Measurements from ENCODE around the gene PDCL3. TPM values are rescaled to one million over a fixed set of nuclear protein-coding genes. Genes with fewer than 3 reads are reported as not detected.

The PDCL3 gene
- total and polyA plus RNA-seq, 5 donors from 2014 or later, result 45.2 to 62.5 (median 55.5) TPM

DNA sequence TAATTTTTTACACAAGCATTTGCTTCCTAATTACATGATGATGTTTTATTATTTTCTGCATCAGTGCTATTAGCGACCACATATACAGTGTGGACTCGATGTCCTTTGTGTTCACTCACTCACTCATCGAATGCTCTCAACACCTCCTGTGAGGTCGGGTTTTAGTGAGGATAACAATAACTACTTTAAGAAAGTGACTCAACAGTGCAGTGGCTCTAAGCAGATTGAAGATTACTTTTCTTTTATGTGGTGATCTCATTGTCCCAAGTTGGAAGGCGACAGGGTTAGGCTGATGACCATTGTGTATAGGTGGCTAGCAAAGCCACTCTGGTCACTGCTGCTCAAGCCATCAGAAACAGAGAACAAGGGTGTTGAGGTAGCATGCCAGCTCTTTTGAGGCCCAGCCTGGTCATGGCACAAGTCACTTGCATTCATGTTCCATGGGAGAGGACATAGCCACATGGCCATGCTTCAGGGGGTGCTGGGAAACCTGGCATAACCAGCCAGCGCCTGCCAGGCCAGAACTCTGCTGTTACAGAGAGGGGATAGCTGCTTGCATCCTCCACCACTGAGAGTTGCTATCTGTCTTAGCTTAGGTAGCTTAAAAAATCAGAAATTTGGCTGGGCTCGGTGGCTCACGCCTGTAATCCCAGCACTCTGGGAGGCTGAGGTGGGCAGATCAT lies 60.4 kb downstream of the PDCL3 start:
- H3K27me3 ChIP-seq (ENCODE audit: control insufficient read depth, insufficient read depth, low read length), result no peaks in the 10 kb centered on the region
- no peaks in the 10 kb centered on the region for H3K36me3 ChIP-seq (ENCODE audit: control insufficient read depth, insufficient read depth, low read length)
- Mint-ChIP-seq H3K27ac (no peak overlapping the region), H3K4me3 (no peak overlapping the region), H3K27me3 (peaks cover 9% of the 10 kb centered on the region), H3K4me1 (peaks cover 0 to 12% (median 4%) of the 10 kb centered on the region in 4 donors), H3K9me3 (peaks cover 0 to 4% (median 0%) of the 10 kb centered on the region in 7 donors), H3K36me3 (peaks cover 3% of the 10 kb centered on the region)
- DNase-seq (no peak), ATAC-seq (ENCODE audit: low read depth in 2 of 2) (no peak)
- peaks cover 5% of the 10 kb centered on the region for H3K4me1 ChIP-seq (ENCODE audit: control insufficient read depth, insufficient read depth, low read length, poor library complexity, severe bottlenecking)
- H3K9me3 ChIP-seq (ENCODE audit: control insufficient read depth in 2 of 2, low read length in 2 of 2), result no peaks in the 10 kb centered on the region
- no peak overlapping the region for H3K4me3 ChIP-seq (ENCODE audit: low read depth, low read length)
- no peak overlapping the region for H3K27ac ChIP-seq (ENCODE audit: insufficient read depth, low read length, poor library complexity, severe bottlenecking)

DNA sequence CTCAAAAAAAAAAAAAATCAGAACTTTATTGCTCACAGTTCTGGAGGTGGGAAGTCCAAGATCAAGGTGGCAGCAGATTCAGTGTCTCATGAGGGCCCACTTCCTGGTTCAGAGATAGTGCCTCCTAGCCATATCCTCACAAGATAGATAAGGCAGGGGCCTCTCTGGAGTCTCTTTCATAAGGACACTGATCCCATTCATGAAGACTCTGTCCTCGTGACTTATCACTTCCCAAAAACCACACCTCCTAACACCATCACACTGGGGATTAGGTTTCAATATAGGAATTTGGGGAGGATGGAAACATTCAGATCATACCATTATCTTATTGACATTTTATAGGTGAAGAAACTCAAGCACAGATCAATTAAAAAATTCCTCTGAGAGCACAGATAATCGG lies 61.1 kb downstream of the PDCL3 start:
- no peak overlapping the region for H3K4me3 Mint-ChIP-seq
- peaks cover 0 to 12% (median 2%) of the 10 kb centered on the region in 4 donors for H3K4me1 Mint-ChIP-seq
- no peak for ATAC-seq (ENCODE audit: low read depth in 2 of 2)
- no peaks in the 10 kb centered on the region for H3K9me3 ChIP-seq (ENCODE audit: control insufficient read depth in 2 of 2, low read length in 2 of 2)
- no peak for DNase-seq
- no peak overlapping the region for H3K27ac ChIP-seq (ENCODE audit: insufficient read depth, low read length, poor library complexity, severe bottlenecking)
- H3K36me3 Mint-ChIP-seq, result peaks cover 3% of the 10 kb centered on the region
- no peak overlapping the region for H3K4me3 ChIP-seq (ENCODE audit: low read depth, low read length)
- peaks cover 5% of the 10 kb centered on the region for H3K4me1 ChIP-seq (ENCODE audit: control insufficient read depth, insufficient read depth, low read length, poor library complexity, severe bottlenecking)
- H3K36me3 ChIP-seq (ENCODE audit: control insufficient read depth, insufficient read depth, low read length), result no peaks in the 10 kb centered on the region
- H3K27me3 ChIP-seq (ENCODE audit: control insufficient read depth, insufficient read depth, low read length), result no peaks in the 10 kb centered on the region
- peaks cover 6% of the 10 kb centered on the region for H3K27me3 Mint-ChIP-seq
- H3K27ac Mint-ChIP-seq, result no peak overlapping the region
- H3K9me3 Mint-ChIP-seq, result peaks cover 0 to 4% (median 0%) of the 10 kb centered on the region in 7 donors

DNA sequence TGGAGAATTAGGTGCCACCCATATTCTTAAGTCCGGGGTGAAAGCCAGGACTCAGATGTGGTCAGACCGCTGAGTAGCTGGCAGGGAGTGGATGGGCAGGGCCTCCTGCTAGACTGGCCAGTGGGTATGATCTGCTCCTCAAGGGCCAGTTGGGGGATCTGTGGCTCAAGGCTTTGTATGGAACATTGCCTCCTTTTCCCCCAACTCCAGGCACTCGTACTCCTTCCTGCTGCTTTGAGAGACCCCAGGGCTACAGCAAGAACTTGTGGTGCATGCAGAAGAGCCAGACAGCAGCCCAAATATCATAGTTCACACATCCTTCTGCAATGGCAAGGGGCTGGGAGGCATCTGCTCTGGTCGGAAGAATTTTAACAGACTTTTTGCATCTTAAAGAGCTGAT lies 61.7 kb downstream of the PDCL3 start:
- Mint-ChIP-seq H3K4me1 (peaks cover 0 to 12% (median 2%) of the 10 kb centered on the region in 4 donors), H3K9me3 (peaks cover 0 to 4% (median 0%) of the 10 kb centered on the region in 7 donors), H3K27ac (peak overlapping the region in 1 of 3 donors; percentile 12), H3K27me3 (peaks cover 6% of the 10 kb centered on the region), H3K4me3 (no peak overlapping the region), H3K36me3 (peaks cover 3% of the 10 kb centered on the region)
- Histone ChIP-seq H3K9me3 (ENCODE audit: control insufficient read depth in 2 of 2, low read length in 2 of 2) (no peaks in the 10 kb centered on the region), H3K36me3 (ENCODE audit: control insufficient read depth, insufficient read depth, low read length) (no peaks in the 10 kb centered on the region), H3K4me3 (ENCODE audit: low read depth, low read length) (no peak overlapping the region), H3K27me3 (ENCODE audit: control insufficient read depth, insufficient read depth, low read length) (no peaks in the 10 kb centered on the region), H3K27ac (ENCODE audit: insufficient read depth, low read length, poor library complexity, severe bottlenecking) (no peak overlapping the region), H3K4me1 (ENCODE audit: control insufficient read depth, insufficient read depth, low read length, poor library complexity, severe bottlenecking) (peaks cover 5% of the 10 kb centered on the region)
- no peak for ATAC-seq (ENCODE audit: low read depth in 2 of 2)
- DNase-seq, result no peak

DNA sequence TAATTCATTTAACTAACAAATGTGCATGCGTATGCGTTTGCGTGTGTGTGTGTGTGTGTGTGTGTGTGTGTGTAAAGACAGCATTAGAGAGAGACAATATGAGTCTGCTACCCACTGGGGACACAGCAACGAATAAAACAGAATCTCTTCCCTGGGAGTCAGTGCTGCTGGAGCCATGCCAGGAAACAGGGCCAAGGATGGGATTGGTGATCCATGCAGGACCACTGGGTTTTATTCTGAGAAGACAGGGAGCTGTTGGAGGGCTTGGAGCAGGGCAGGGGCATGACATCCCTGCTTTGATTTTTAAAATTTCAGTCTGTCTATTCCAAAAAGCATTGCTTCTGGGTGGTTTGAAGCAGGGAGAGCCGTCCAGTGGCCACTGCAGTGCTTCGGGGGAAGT lies 62.9 kb downstream of the PDCL3 start:
- Histone ChIP-seq H3K4me3 (ENCODE audit: low read depth, low read length) (no peak overlapping the region), H3K36me3 (ENCODE audit: control insufficient read depth, insufficient read depth, low read length) (no peaks in the 10 kb centered on the region), H3K9me3 (ENCODE audit: control insufficient read depth in 2 of 2, low read length in 2 of 2) (no peaks in the 10 kb centered on the region), H3K27ac (ENCODE audit: insufficient read depth, low read length, poor library complexity, severe bottlenecking) (no peak overlapping the region), H3K27me3 (ENCODE audit: control insufficient read depth, insufficient read depth, low read length) (no peaks in the 10 kb centered on the region), H3K4me1 (ENCODE audit: control insufficient read depth, insufficient read depth, low read length, poor library complexity, severe bottlenecking) (peaks cover 10% of the 10 kb centered on the region)
- peaks cover 1% of the 10 kb centered on the region for H3K27me3 Mint-ChIP-seq
- ATAC-seq (ENCODE audit: low read depth in 2 of 2) (no peak), DNase-seq (no peak)
- H3K4me1 Mint-ChIP-seq, result peaks cover 0 to 24% (median 9%) of the 10 kb centered on the region in 4 donors
- H3K4me3 Mint-ChIP-seq, result no peak overlapping the region
- H3K9me3 Mint-ChIP-seq, result peaks cover 0 to 1% (median 0%) of the 10 kb centered on the region in 7 donors
- H3K27ac Mint-ChIP-seq, result no peak overlapping the region
- H3K36me3 Mint-ChIP-seq, result peaks cover 1% of the 10 kb centered on the region

Other genes with a start within 250 kb of the PDCL3 start
- gene LONRF2, start 240.5 kb upstream of the PDCL3 start, total RNA-seq, result 0.42 TPM
- not detected for gene LONRF2, start 240.5 kb upstream of the PDCL3 start, polyA plus RNA-seq
- 0.81 TPM for gene CHST10, start 145.3 kb upstream of the PDCL3 start, total RNA-seq
- under 1 TPM in 2 of 4 donors, not detected in 2; 0.20 to 0.75 TPM for gene CHST10, start 145.3 kb upstream of the PDCL3 start, polyA plus RNA-seq
- not detected for gene NMS, start 92.5 kb upstream of the PDCL3 start, total RNA-seq
- not detected for gene NMS, start 92.5 kb upstream of the PDCL3 start, polyA plus RNA-seq